Measurements from ENCODE around the gene C5orf15.
A peak's percentile ranks its signal among the peaks of the same experiment; 100 is the strongest.

C5orf15 gene

GRCh38 chr5:133998042-133998441 is 29.6 kb upstream of the C5orf15 start:
- Mint-ChIP-seq H3K9me3 (no peaks in the 10 kb centered on the region), H3K4me3 (no peak overlapping the region), H3K27me3 (no peaks in the 10 kb centered on the region), H3K4me1 (ENCODE audit: low read depth) (peaks cover 82% of the 10 kb centered on the region), H3K36me3 (ENCODE audit: low read depth) (peaks cover 60% of the 10 kb centered on the region), H3K27ac (no peak overlapping the region)

DNA sequence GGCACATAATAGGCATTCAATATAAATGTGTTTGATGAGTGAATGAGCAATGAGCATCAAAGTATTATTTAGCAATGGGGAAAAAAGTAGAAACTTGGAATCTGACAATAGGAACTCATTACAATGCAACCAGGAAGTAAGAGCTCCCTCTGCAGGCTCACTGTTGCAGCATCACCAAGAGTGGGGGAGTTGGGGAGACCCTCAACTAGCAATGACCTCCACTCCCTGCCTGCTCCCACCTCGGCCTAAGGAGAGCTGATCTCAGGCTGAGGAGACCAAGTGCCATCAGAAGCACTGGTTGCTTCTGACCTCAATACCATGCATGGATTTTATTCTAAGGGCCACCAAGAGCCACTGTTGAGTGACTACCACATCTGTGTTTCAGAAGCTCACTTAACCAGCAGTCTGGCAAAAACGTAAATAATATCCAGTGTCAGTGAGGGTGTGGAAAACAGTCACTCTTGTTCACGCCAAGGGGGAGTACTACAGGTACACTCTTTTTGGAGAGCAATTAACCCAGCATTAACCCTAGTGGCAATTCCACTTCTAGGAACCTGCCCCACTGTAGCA is 28.3 kb upstream of the C5orf15 start:
- Mint-ChIP-seq H3K27ac (no peak overlapping the region), H3K4me3 (no peak overlapping the region), H3K9me3 (no peaks in the 10 kb centered on the region), H3K4me1 (ENCODE audit: low read depth) (peaks cover 74% of the 10 kb centered on the region), H3K27me3 (no peaks in the 10 kb centered on the region), H3K36me3 (ENCODE audit: low read depth) (peaks cover 53% of the 10 kb centered on the region)

- H3K36me3 Mint-ChIP-seq (ENCODE audit: low read depth), result peaks cover 54% of the 10 kb centered on the region
- H3K27me3 Mint-ChIP-seq, result no peaks in the 10 kb centered on the region
- no peaks in the 10 kb centered on the region for H3K9me3 Mint-ChIP-seq
- no peak overlapping the region for H3K4me3 Mint-ChIP-seq
- peaks cover 68% of the 10 kb centered on the region for H3K4me1 Mint-ChIP-seq (ENCODE audit: low read depth)
- no peak overlapping the region for H3K27ac Mint-ChIP-seq
Observed at GRCh38 chr5:133995883-133996563, 27.6 kb upstream of the C5orf15 start.

DNA sequence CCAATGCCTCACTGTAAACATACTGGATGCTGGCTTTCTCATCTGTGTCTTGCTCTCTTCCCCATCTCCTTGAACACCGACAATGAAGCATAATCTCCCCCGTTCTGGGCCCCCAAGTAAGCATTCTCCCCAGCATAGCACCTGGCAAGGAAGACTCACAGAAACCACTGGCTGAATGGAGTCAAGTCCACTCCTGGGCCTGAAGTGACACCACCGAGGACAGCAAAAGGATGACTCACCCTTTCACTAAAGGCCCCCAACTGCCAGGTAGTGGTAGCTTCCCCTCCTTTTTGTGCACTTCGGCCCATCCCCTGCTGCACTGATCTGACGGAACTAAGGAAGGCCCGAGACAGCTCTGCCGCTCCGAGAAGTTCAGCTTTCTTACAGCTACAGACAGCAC is 26.9 kb upstream of the C5orf15 start:
- no peak overlapping the region for H3K27ac Mint-ChIP-seq
- H3K4me3 Mint-ChIP-seq, result no peak overlapping the region
- peaks cover 61% of the 10 kb centered on the region for H3K4me1 Mint-ChIP-seq (ENCODE audit: low read depth)

DNA sequence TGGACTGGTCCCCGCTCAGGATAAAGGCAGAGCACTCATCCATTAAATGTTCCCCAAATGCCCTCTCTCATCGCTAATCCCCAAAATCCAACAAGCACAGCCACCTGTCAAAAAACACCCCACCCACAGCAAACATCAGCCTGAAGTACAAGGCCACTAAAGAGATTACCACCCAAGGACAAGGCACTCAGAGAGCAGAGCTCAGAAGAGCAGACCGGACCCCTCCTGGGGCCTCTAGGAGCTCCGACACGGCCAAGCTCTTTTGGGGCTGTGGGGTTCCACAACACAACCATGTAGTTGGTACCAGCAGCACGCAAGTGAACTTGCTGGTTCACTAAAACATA is 26.5 kb upstream of the C5orf15 start:
- Mint-ChIP-seq H3K9me3 (no peaks in the 10 kb centered on the region), H3K4me3 (no peak overlapping the region)

More for the DNA sequence above, 26.9 kb upstream of the C5orf15 start:
- no peaks in the 10 kb centered on the region for H3K9me3 Mint-ChIP-seq
- H3K27me3 Mint-ChIP-seq, result no peaks in the 10 kb centered on the region
- H3K36me3 Mint-ChIP-seq (ENCODE audit: low read depth), result peaks cover 56% of the 10 kb centered on the region

GRCh38 chr5:133994297-133994989 is 26.0 kb upstream of the C5orf15 start:
- H3K4me3 Mint-ChIP-seq, result no peak overlapping the region
- no peaks in the 10 kb centered on the region for H3K9me3 Mint-ChIP-seq
- peaks cover 52% of the 10 kb centered on the region for H3K4me1 Mint-ChIP-seq (ENCODE audit: low read depth)
- no peak overlapping the region for H3K27ac Mint-ChIP-seq
- H3K27me3 Mint-ChIP-seq, result no peaks in the 10 kb centered on the region
- H3K36me3 Mint-ChIP-seq (ENCODE audit: low read depth), result peaks cover 54% of the 10 kb centered on the region

More for the DNA sequence above, 26.5 kb upstream of the C5orf15 start:
- H3K27ac Mint-ChIP-seq, result no peak overlapping the region
- peaks cover 56% of the 10 kb centered on the region for H3K36me3 Mint-ChIP-seq (ENCODE audit: low read depth)
- H3K4me1 Mint-ChIP-seq (ENCODE audit: low read depth), result peaks cover 57% of the 10 kb centered on the region
- no peaks in the 10 kb centered on the region for H3K27me3 Mint-ChIP-seq

- Mint-ChIP-seq H3K27me3 (no peaks in the 10 kb centered on the region), H3K36me3 (ENCODE audit: low read depth) (peaks cover 56% of the 10 kb centered on the region), H3K4me1 (ENCODE audit: low read depth) (peaks cover 45% of the 10 kb centered on the region), H3K9me3 (no peaks in the 10 kb centered on the region), H3K4me3 (no peak overlapping the region), H3K27ac (no peak overlapping the region)
Observed at GRCh38 chr5:133993185-133993936, 24.9 kb upstream of the C5orf15 start.

DNA sequence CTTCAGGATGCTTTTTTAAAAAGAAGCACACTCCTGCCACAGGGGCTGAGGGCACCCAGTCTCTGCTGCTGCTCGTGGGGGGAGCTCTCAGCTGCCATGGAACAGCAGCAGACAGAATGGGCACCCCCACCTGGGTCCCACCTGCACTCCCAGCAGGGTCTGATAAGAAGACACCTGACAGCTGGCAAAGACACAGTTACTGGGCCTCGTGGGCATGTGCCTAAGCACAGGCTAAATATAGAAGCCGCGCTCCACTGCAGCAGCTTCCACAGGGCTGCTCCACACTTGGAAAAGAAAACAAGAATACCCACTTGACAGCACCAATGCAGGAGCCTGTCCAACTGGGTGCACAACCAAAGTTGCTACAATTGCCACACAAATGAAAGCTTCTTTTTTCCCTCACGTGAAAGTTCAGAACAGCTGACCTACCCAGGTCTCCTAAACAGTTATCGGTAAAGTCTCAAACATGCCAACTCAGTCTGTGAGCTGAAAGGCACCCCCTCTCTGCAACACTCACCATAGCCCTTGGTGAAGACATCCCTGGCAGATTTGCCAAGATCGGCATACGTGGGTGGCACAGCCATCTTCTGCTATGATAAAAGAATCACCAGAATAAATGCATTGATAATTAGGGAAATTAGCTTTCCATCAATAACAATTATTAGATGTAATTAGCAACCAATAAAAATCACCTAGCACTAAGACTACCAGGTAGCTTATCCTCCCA is 24.2 kb upstream of the C5orf15 start:
- no peak overlapping the region for H3K27ac Mint-ChIP-seq
- peaks cover 41% of the 10 kb centered on the region for H3K4me1 Mint-ChIP-seq (ENCODE audit: low read depth)
- H3K9me3 Mint-ChIP-seq, result no peaks in the 10 kb centered on the region
- no peaks in the 10 kb centered on the region for H3K27me3 Mint-ChIP-seq
- no peak overlapping the region for H3K4me3 Mint-ChIP-seq
- H3K36me3 Mint-ChIP-seq (ENCODE audit: low read depth), result peaks cover 60% of the 10 kb centered on the region

DNA sequence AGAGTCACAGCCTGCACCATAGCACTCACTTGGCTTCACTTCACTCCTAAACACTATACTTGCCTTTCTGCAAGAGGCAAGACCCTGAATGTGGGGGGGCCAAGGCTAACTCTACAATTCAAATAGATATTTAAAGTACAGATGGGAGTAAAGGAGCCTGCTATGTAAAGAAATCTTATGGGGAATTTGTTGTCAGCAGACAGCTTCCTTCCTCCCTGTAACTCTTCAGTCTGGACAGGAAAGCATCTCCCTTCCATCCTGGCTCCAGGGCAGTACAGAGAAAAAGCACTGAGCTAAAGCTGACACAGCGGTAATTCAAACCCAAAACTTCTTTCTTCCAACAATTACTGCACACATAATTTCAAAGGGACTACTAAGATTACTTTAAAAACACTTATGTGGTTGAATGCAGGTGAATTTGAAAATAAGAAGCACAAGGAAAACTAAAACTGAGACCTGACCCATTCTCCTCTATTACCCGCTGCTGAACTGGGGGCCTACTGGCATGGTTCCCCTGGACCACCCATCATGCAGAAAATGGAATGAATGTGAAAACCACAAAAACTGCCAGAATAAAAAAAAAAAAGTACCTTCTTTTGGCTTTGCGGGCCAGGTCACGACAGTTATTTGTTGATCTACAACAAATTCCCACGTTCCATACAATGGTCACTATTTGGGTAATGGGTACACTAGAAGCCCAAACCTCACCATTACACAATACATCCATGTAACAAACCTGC is 22.9 kb upstream of the C5orf15 start:
- Mint-ChIP-seq H3K27ac (no peak overlapping the region), H3K9me3 (no peaks in the 10 kb centered on the region), H3K36me3 (ENCODE audit: low read depth) (peaks cover 63% of the 10 kb centered on the region), H3K4me3 (no peak overlapping the region), H3K4me1 (ENCODE audit: low read depth) (peaks cover 33% of the 10 kb centered on the region), H3K27me3 (no peaks in the 10 kb centered on the region)

DNA sequence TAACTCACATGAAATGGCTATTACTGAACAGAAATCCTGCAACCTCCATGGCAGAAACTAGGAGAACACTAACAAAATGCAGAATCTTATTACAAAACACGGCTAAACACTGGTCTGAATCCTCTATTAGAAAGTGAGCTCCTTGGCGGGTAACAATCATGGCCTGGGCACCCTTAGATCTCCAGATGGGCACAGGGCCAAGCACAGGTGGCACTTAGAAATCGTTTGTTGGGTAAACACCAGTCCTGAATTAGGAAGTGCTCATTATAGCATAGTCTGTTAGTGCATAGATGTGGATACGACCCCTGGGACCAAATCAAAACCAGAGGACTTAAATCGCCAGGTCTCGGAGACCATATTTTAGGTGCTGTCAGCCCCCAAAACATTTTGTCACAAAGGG is 22.0 kb upstream of the C5orf15 start:
- H3K36me3 Mint-ChIP-seq (ENCODE audit: low read depth), result peaks cover 72% of the 10 kb centered on the region
- no peak overlapping the region for H3K27ac Mint-ChIP-seq
- no peaks in the 10 kb centered on the region for H3K9me3 Mint-ChIP-seq
- H3K4me1 Mint-ChIP-seq (ENCODE audit: low read depth), result peaks cover 33% of the 10 kb centered on the region
- no peak overlapping the region for H3K4me3 Mint-ChIP-seq
- no peaks in the 10 kb centered on the region for H3K27me3 Mint-ChIP-seq

GRCh38 chr5:133985540-133986180 is 17.2 kb upstream of the C5orf15 start:
- Mint-ChIP-seq H3K4me1 (ENCODE audit: low read depth) (peaks cover 18% of the 10 kb centered on the region), H3K36me3 (ENCODE audit: low read depth) (peaks cover 75% of the 10 kb centered on the region)

DNA sequence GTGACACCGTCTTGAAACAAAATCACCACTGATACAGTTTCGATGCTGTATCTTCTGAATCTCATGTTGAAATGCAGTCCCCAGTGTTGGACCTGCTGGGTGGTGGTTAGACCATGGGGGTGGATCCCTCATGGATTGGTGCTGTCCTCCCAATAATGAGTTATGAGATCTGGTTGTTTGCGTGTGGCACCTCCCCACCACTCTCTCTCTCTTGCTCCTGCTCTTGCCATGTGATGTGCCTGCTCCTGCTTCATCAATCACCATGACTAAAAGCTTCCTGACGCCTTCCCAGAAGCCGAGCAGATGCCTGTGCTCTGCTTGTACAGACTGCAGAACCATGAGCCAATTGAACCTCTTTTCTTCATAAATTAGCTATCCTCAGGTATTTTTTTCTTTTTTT is 15.2 kb upstream of the C5orf15 start:
- peaks cover 28% of the 10 kb centered on the region for H3K4me1 Mint-ChIP-seq (ENCODE audit: low read depth)
- H3K4me3 Mint-ChIP-seq, result no peak overlapping the region
- H3K27ac Mint-ChIP-seq, result peak overlapping the region; percentile 17
- H3K36me3 Mint-ChIP-seq (ENCODE audit: low read depth), result peaks cover 75% of the 10 kb centered on the region
- H3K9me3 Mint-ChIP-seq, result no peaks in the 10 kb centered on the region
- no peaks in the 10 kb centered on the region for H3K27me3 Mint-ChIP-seq

More at GRCh38 chr5:133985540-133986180, 17.2 kb upstream of the C5orf15 start:
- Mint-ChIP-seq H3K27me3 (no peaks in the 10 kb centered on the region), H3K27ac (peak overlapping the region; percentile 65), H3K4me3 (no peak overlapping the region), H3K9me3 (no peaks in the 10 kb centered on the region)

DNA sequence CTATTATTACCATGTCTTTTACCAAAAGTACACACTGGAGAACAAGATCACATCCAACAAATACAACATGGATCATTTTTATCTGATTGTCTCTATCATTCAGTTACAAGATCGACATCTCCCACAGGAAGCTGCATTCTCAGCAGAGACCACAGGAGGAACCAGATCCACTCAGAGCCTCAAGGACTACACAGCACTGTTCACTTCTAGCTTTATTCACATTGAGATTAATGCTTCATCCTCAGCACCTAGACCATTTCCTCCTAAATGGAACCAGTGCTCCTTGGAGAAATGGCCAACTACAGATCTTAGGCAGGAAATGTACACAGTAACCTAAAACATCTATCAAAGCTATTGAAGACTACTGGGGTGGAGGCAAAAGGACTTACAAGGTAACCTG is 13.3 kb upstream of the C5orf15 start:
- Mint-ChIP-seq H3K4me1 (ENCODE audit: low read depth) (peaks cover 48% of the 10 kb centered on the region), H3K27ac (peak overlapping the region; percentile 54), H3K9me3 (no peaks in the 10 kb centered on the region), H3K36me3 (ENCODE audit: low read depth) (peaks cover 80% of the 10 kb centered on the region), H3K27me3 (no peaks in the 10 kb centered on the region), H3K4me3 (no peak overlapping the region)

GRCh38 chr5:133980652-133981051 is 12.2 kb upstream of the C5orf15 start:
- Mint-ChIP-seq H3K4me3 (no peak overlapping the region), H3K4me1 (ENCODE audit: low read depth) (peaks cover 47% of the 10 kb centered on the region), H3K27ac (no peak overlapping the region), H3K27me3 (no peaks in the 10 kb centered on the region), H3K9me3 (no peaks in the 10 kb centered on the region), H3K36me3 (ENCODE audit: low read depth) (peaks cover 74% of the 10 kb centered on the region)
